Measurements from ENCODE around the gene FAT3. TPM values are rescaled to one million over a fixed set of nuclear protein-coding genes. Genes with fewer than 3 reads are reported as not detected.
A peak's percentile ranks its signal among the peaks of the same experiment; 100 is the strongest.

The FAT3 gene
- total RNA-seq, 1 experiment from 2014 or later, result 3.4 TPM

- Histone ChIP-seq H3K4me2 (peak overlapping the region; percentile 12), H3F3A (ENCODE audit: insufficient read depth, low read depth) (peaks cover 21% of the 10 kb centered on the region), H3K4me1 (replicated peaks; ENCODE audit: insufficient read depth) (peaks cover 32% of the 10 kb centered on the region), H3K9me2 (ENCODE audit: insufficient read depth) (no peaks in the 10 kb centered on the region), H3K36me3 (ENCODE audit: low read depth) (no peaks in the 10 kb centered on the region), H4K20me1 (ENCODE audit: insufficient read depth) (no peaks in the 10 kb centered on the region), H3K9me3 (ENCODE audit: insufficient read depth, low read depth) (0 out of 2 replicates have a peak, but pooled peaks cover 9% of the 10 kb centered on the region), H3K4me3 (no peak overlapping the region), H2AFZ (no peak overlapping the region), H3K27ac (peak overlapping the region; percentile 98), H3K79me2 (ENCODE audit: low read depth) (no peaks in the 10 kb centered on the region), H3K27me3 (ENCODE audit: insufficient read depth, low read depth) (no peaks in the 10 kb centered on the region)
- no TSS peak for BruUV-seq (replicated peaks)
- DNase-seq, result peak in 1 of 2 experiments; percentile 44
- ChIA-PET CTCF (no interaction called here), POLR2A (ENCODE audit: unreplicated experiment) (interaction anchor here (0.6 to 0.7 kb wide), 2 partner anchors 90 to 1040 kb away, joined by 4 read pairs; no protein-coding TSS in a partner anchor)
- TF ChIP-seq, protein P1, sequence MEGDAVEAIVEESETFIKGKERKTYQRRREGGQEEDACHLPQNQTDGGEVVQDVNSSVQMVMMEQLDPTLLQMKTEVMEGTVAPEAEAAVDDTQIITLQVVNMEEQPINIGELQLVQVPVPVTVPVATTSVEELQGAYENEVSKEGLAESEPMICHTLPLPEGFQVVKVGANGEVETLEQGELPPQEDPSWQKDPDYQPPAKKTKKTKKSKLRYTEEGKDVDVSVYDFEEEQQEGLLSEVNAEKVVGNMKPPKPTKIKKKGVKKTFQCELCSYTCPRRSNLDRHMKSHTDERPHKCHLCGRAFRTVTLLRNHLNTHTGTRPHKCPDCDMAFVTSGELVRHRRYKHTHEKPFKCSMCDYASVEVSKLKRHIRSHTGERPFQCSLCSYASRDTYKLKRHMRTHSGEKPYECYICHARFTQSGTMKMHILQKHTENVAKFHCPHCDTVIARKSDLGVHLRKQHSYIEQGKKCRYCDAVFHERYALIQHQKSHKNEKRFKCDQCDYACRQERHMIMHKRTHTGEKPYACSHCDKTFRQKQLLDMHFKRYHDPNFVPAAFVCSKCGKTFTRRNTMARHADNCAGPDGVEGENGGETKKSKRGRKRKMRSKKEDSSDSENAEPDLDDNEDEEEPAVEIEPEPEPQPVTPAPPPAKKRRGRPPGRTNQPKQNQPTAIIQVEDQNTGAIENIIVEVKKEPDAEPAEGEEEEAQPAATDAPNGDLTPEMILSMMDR (conservative IDR thresholded peaks at IDR 0.05), result no peak
- intact Hi-C loops (cut with micrococcal nuclease; ENCODE audit: unreplicated experiment), result loop anchor here (2.0 kb wide), 1 partner anchor 871 kb away; no protein-coding TSS in a partner anchor
These were observed 43.4 kb downstream of the FAT3 start for GRCh38 chr11:92267968-92268367.

DNA sequence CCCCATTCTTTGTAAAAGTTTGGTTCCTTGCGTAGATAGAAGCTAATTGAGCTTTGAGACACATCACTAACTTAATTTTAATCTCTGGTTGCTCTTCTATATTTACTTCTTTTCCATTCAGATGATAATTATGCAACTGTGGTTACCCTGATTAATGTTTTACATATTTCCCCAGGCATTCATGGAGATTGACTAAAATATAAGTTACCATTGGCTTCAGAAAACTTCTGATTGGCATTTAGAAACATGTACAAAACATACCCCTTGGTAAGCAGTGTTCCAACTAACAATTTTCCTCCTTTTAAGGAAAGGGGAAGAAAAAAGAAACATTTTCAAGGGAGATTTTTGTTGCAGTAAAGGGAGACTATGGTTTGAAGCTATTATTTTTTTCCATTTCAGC lies 43.9 kb downstream of the FAT3 start:
- Histone ChIP-seq H3K4me3 (no peak overlapping the region; the same call in 1 of the 2 replicates), H3K4me2 (peak overlapping the region; percentile 61), H3K36me3 (ENCODE audit: low read depth) (no peaks in the 10 kb centered on the region), H3K27me3 (ENCODE audit: insufficient read depth, low read depth) (no peaks in the 10 kb centered on the region), H3K9me3 (ENCODE audit: insufficient read depth, low read depth) (0 out of 2 replicates have a peak, but pooled peaks cover 9% of the 10 kb centered on the region), H3K79me2 (ENCODE audit: low read depth) (no peaks in the 10 kb centered on the region), H4K20me1 (ENCODE audit: insufficient read depth) (no peaks in the 10 kb centered on the region), H2AFZ (0 out of 2 replicates have a peak overlapping the region, but pooled peaks have one; percentile 1), H3K4me1 (replicated peaks; ENCODE audit: insufficient read depth) (peaks cover 32% of the 10 kb centered on the region), H3K9me2 (ENCODE audit: insufficient read depth) (no peaks in the 10 kb centered on the region), H3K27ac (peak overlapping the region; percentile 98), H3F3A (ENCODE audit: insufficient read depth, low read depth) (peaks cover 21% of the 10 kb centered on the region)
- no peak for DNase-seq
- ChIA-PET CTCF (no interaction called here), POLR2A (ENCODE audit: unreplicated experiment) (interaction anchor here (0.5 to 0.6 kb wide), 4 partner anchors 263 to 659 kb away, joined by 3 to 5 read pairs (median 4); no protein-coding TSS in a partner anchor)
- no TSS peak for BruUV-seq (replicated peaks)
- TF ChIP-seq, protein P1 (conservative IDR thresholded peaks at IDR 0.05), result no peak
- no peak for TF ChIP-seq EZH2 (IDR thresholded peaks at IDR 0.05; ENCODE audit: low read depth)
- intact Hi-C loops (cut with micrococcal nuclease; ENCODE audit: unreplicated experiment), result loop anchor here (2.0 kb wide), 1 partner anchor 872 kb away; no protein-coding TSS in a partner anchor

DNA sequence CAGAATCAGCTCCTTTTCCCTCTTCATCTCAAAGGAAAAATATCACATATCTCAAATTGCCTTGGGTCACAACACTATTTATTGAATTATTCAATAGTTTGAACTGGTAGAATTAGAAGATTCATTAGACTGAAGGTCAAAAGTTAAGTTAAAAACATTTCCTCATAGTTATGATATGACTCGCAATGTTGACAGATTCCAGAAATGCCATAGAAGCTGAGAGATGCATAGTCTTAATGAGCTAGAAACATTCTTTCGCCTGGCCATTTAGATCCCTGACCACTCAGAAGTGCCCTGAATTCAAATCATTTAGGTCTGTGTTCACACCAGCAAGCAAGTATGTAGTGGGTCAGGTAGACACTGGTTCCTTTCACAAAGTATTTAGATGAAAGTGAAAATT lies 44.4 kb downstream of the FAT3 start:
- Histone ChIP-seq H4K20me1 (ENCODE audit: insufficient read depth) (no peaks in the 10 kb centered on the region), H3K4me3 (no peak overlapping the region), H3K79me2 (ENCODE audit: low read depth) (no peaks in the 10 kb centered on the region), H3K4me2 (peak overlapping the region; percentile 61), H3K9me3 (ENCODE audit: insufficient read depth, low read depth) (0 out of 2 replicates have a peak, but pooled peaks cover 9% of the 10 kb centered on the region), H3F3A (ENCODE audit: insufficient read depth, low read depth) (peaks cover 21% of the 10 kb centered on the region), H3K27me3 (ENCODE audit: insufficient read depth, low read depth) (no peaks in the 10 kb centered on the region), H3K4me1 (replicated peaks; ENCODE audit: insufficient read depth) (peaks cover 32% of the 10 kb centered on the region), H3K27ac (peak overlapping the region; percentile 98), H3K9me2 (ENCODE audit: insufficient read depth) (no peaks in the 10 kb centered on the region), H2AFZ (no peak overlapping the region), H3K36me3 (ENCODE audit: low read depth) (no peaks in the 10 kb centered on the region)
- POLR2A ChIA-PET (ENCODE audit: unreplicated experiment), result interaction anchor here (0.6 to 0.7 kb wide), 5 partner anchors 22 to 658 kb away, joined by 3 to 7 read pairs (median 4); no protein-coding TSS in a partner anchor
- no TSS peak for BruUV-seq (replicated peaks)
- TF ChIP-seq, protein P1 (conservative IDR thresholded peaks at IDR 0.05), result no peak
- TF ChIP-seq EZH2 (IDR thresholded peaks at IDR 0.05; ENCODE audit: low read depth), result no peak
- CTCF ChIA-PET, result no interaction called here
- DNase-seq, result peak; percentile 37 to 100
- intact Hi-C loops (cut with micrococcal nuclease; ENCODE audit: unreplicated experiment), result loop anchor here (1.0 to 2.0 kb wide), 3 partner anchors 114 to 872 kb away; no protein-coding TSS in a partner anchor

Measured in PC-9 (cell line).